ENCODE data around the gene CDH5.

The CDH5 gene

DNA sequence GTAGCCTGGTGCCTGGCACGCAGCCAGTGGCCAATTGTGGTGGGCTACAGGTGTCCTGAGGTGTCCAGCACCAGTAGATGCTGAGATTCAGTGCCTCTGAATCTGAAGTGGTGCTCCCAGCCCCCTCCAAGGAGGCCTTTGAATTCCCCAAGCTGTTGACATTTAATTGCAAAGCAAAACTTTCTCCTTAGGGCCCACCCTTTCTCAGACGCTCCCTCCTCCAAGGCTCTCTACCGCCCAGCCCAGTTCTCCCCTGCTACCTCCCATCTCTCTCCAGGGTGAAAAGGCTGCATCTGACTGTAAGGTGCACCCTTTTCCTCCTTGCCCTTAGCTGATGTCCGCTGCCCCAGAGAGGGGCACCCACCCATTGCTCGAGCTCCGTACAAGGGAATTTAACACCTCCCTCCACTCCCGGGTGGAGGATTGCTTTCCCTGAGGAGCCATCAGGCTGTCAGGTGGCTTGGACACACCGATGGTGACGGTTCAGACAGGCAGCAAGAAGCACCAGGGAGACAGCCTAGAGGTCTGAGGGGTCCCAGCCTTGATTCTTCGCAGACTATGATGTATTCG, 62.3 kb downstream of the CDH5 start:
- Histone ChIP-seq H3K79me2 (ENCODE audit: insufficient read depth, low read length) (no peaks in the 10 kb centered on the region), H3K27me3 (ENCODE audit: low read length) (no peaks in the 10 kb centered on the region), H3K27ac (ENCODE audit: low read depth, low read length) (no peak overlapping the region), H3F3A (ENCODE audit: insufficient read depth) (no peaks in the 10 kb centered on the region), H3K4me2 (ENCODE audit: low read depth, low read length, poor library complexity, severe bottlenecking) (no peak overlapping the region), H2AFZ (ENCODE audit: low read depth, low read length, severe bottlenecking) (no peak overlapping the region), H3K9me3 (ENCODE audit: insufficient read depth, low read length) (no peaks in the 10 kb centered on the region), H3K36me3 (ENCODE audit: low read length) (no peaks in the 10 kb centered on the region), H3K4me3 (ENCODE audit: insufficient read depth, low read length, poor library complexity, severe bottlenecking) (no peak overlapping the region), H3K9ac (ENCODE audit: low read length) (no peak overlapping the region), H4K20me1 (ENCODE audit: low read depth, low read length) (no peaks in the 10 kb centered on the region), H3K9me2 (replicated peaks; ENCODE audit: insufficient read depth, low read length) (no peaks in the 10 kb centered on the region)
- TF ChIP-seq EZH2phosphoT487 (conservative IDR thresholded peaks at IDR 0.05; ENCODE audit: low read length), result no peak
- TF ChIP-seq, protein P1, sequence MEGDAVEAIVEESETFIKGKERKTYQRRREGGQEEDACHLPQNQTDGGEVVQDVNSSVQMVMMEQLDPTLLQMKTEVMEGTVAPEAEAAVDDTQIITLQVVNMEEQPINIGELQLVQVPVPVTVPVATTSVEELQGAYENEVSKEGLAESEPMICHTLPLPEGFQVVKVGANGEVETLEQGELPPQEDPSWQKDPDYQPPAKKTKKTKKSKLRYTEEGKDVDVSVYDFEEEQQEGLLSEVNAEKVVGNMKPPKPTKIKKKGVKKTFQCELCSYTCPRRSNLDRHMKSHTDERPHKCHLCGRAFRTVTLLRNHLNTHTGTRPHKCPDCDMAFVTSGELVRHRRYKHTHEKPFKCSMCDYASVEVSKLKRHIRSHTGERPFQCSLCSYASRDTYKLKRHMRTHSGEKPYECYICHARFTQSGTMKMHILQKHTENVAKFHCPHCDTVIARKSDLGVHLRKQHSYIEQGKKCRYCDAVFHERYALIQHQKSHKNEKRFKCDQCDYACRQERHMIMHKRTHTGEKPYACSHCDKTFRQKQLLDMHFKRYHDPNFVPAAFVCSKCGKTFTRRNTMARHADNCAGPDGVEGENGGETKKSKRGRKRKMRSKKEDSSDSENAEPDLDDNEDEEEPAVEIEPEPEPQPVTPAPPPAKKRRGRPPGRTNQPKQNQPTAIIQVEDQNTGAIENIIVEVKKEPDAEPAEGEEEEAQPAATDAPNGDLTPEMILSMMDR (IDR thresholded peaks at IDR 0.05; ENCODE audit: insufficient read depth, low read length, poor library complexity, severe bottlenecking), result no peak

DNA sequence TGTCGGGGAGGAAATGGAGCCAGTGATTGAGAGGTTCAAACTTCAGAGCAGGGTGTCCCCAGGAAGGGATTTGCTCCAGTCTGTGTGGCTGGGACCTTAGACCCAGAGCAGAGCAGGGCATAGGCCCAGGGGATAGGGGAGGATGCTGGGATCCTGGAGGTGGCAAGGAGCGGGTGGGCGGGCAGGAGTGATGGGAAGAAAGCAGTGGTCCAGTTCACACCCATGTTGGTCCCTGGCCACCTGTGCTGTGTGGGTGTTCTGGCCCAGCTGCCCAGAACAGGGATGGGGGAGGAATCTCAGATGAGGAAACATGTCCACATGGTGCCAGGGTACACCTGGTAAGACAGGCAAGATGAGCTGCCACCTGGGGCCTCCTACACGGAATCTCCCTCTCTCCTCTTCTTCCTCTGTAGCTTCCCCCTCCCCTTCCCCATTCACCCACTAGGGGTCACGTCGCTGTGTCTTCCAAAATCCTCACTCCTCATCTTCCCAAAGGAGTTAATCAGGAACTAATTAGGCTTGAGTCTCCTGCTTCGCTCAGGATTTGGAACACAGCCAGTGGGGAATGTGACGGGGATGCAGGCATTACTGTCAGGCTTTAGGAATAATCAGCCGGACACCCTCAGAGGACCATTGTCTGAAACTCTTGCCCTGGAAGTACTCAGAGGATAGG, 62.9 kb downstream of the CDH5 start:
- Histone ChIP-seq H3K9me2 (replicated peaks; ENCODE audit: insufficient read depth, low read length) (no peaks in the 10 kb centered on the region), H3K79me2 (ENCODE audit: insufficient read depth, low read length) (no peaks in the 10 kb centered on the region), H3F3A (ENCODE audit: insufficient read depth) (no peaks in the 10 kb centered on the region), H2AFZ (ENCODE audit: low read depth, low read length, severe bottlenecking) (no peak overlapping the region), H3K4me2 (ENCODE audit: low read depth, low read length, poor library complexity, severe bottlenecking) (no peak overlapping the region), H3K27ac (ENCODE audit: low read depth, low read length) (no peak overlapping the region), H3K36me3 (ENCODE audit: low read length) (no peaks in the 10 kb centered on the region), H4K20me1 (ENCODE audit: low read depth, low read length) (no peaks in the 10 kb centered on the region), H3K4me3 (ENCODE audit: insufficient read depth, low read length, poor library complexity, severe bottlenecking) (no peak overlapping the region), H3K9me3 (ENCODE audit: insufficient read depth, low read length) (no peaks in the 10 kb centered on the region), H3K9ac (ENCODE audit: low read length) (no peak overlapping the region), H3K27me3 (ENCODE audit: low read length) (no peaks in the 10 kb centered on the region)
- TF ChIP-seq, protein P1 (IDR thresholded peaks at IDR 0.05; ENCODE audit: insufficient read depth, low read length, poor library complexity, severe bottlenecking), result no peak
- no peak for TF ChIP-seq EZH2phosphoT487 (conservative IDR thresholded peaks at IDR 0.05; ENCODE audit: low read length)

DNA sequence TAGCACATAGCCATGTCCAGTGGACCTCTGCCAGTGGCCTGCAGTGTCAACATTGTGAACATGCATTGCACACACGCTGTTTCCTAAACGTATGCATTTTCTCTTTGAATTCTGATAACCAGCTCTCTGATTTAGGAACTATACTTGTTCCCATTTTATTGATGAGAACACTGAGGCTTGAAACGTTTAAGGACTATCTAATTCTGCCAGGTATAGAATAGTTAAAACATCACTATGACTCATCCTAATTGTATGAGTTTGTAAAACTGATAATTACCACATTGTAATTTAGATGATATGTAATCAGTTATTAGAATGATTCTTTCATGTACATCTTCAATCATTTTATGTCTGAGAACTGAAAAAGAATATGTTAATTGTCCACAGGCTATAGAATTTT, 63.7 kb downstream of the CDH5 start:
- Histone ChIP-seq H3K27ac (ENCODE audit: low read depth, low read length) (no peak overlapping the region), H3K27me3 (ENCODE audit: low read length) (no peaks in the 10 kb centered on the region), H3K9me2 (replicated peaks; ENCODE audit: insufficient read depth, low read length) (no peaks in the 10 kb centered on the region), H3K79me2 (ENCODE audit: insufficient read depth, low read length) (no peaks in the 10 kb centered on the region), H3K4me3 (ENCODE audit: insufficient read depth, low read length, poor library complexity, severe bottlenecking) (no peak overlapping the region), H3F3A (ENCODE audit: insufficient read depth) (no peaks in the 10 kb centered on the region), H3K4me2 (ENCODE audit: low read depth, low read length, poor library complexity, severe bottlenecking) (no peak overlapping the region), H3K9me3 (ENCODE audit: insufficient read depth, low read length) (no peaks in the 10 kb centered on the region), H3K9ac (ENCODE audit: low read length) (no peak overlapping the region), H4K20me1 (ENCODE audit: low read depth, low read length) (no peaks in the 10 kb centered on the region), H3K36me3 (ENCODE audit: low read length) (no peaks in the 10 kb centered on the region), H2AFZ (ENCODE audit: low read depth, low read length, severe bottlenecking) (no peak overlapping the region)
- TF ChIP-seq EZH2phosphoT487 (conservative IDR thresholded peaks at IDR 0.05; ENCODE audit: low read length), result no peak
- TF ChIP-seq, protein P1 (IDR thresholded peaks at IDR 0.05; ENCODE audit: insufficient read depth, low read length, poor library complexity, severe bottlenecking), result no peak

Data from SU-DHL-6 (cell line).